ENCODE results near the gene GPR146.
A peak's percentile ranks its signal among the peaks of the same experiment; 100 is the strongest.
"Not testable (repeated sequence)": the region's sequence is repeated elsewhere in the genome, so short reads cannot be mapped to it uniquely, and the experiment has no call there.

Gene GPR146

GRCh38 chr7:1031716-1032455 lies 12.5 kb upstream of the GPR146 start:
- TF ChIP-seq OSR1 (CRISPR knock-in tag; IDR thresholded peaks at IDR 0.05), result no peak
- TF ChIP-seq TOX (CRISPR knock-in tag; IDR thresholded peaks at IDR 0.05; ENCODE audit: borderline replicate concordance), result no peak
- TF ChIP-seq SNAI2 (CRISPR knock-in tag; IDR thresholded peaks at IDR 0.05), result no peak
- no peak for ATAC-seq

GRCh38 chr7:1032536-1033181 lies 11.7 kb upstream of the GPR146 start:
- TF ChIP-seq CSDC2 (CRISPR knock-in tag; IDR thresholded peaks at IDR 0.05) (no peak), TCF4 (CRISPR knock-in tag; IDR thresholded peaks at IDR 0.05; ENCODE audit: borderline replicate concordance) (no peak), TSHZ2 (CRISPR knock-in tag; IDR thresholded peaks at IDR 0.05) (no peak), GLIS3 (CRISPR knock-in tag; IDR thresholded peaks at IDR 0.05) (no peak)
- TF ChIP-seq, protein P1, sequence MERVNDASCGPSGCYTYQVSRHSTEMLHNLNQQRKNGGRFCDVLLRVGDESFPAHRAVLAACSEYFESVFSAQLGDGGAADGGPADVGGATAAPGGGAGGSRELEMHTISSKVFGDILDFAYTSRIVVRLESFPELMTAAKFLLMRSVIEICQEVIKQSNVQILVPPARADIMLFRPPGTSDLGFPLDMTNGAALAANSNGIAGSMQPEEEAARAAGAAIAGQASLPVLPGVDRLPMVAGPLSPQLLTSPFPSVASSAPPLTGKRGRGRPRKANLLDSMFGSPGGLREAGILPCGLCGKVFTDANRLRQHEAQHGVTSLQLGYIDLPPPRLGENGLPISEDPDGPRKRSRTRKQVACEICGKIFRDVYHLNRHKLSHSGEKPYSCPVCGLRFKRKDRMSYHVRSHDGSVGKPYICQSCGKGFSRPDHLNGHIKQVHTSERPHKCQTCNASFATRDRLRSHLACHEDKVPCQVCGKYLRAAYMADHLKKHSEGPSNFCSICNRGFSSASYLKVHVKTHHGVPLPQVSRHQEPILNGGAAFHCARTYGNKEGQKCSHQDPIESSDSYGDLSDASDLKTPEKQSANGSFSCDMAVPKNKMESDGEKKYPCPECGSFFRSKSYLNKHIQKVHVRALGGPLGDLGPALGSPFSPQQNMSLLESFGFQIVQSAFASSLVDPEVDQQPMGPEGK (CRISPR knock-in tag; IDR thresholded peaks at IDR 0.05; ENCODE audit: borderline replicate concordance), result no peak
- ATAC-seq, result no peak

GRCh38 chr7:1033546-1034145 lies 10.7 kb upstream of the GPR146 start:
- TF ChIP-seq ZNF70 (CRISPR knock-in tag; IDR thresholded peaks at IDR 0.05), result no peak
- TF ChIP-seq ISL1 (CRISPR knock-in tag; IDR thresholded peaks at IDR 0.05), result no peak
- no peak for TF ChIP-seq ZNF8 (CRISPR knock-in tag; IDR thresholded peaks at IDR 0.05)
- TF ChIP-seq ZC3H10 (CRISPR knock-in tag; IDR thresholded peaks at IDR 0.05), result no peak
- no peak for TF ChIP-seq PPARA (CRISPR knock-in tag; IDR thresholded peaks at IDR 0.05; ENCODE audit: borderline replicate concordance)
- no peak for TF ChIP-seq ZNF565 (CRISPR knock-in tag; conservative IDR thresholded peaks at IDR 0.05; ENCODE audit: low read depth)
- no peak for TF ChIP-seq BACH2 (CRISPR knock-in tag; IDR thresholded peaks at IDR 0.05; ENCODE audit: borderline replicate concordance)
- no peak for ATAC-seq

DNA sequence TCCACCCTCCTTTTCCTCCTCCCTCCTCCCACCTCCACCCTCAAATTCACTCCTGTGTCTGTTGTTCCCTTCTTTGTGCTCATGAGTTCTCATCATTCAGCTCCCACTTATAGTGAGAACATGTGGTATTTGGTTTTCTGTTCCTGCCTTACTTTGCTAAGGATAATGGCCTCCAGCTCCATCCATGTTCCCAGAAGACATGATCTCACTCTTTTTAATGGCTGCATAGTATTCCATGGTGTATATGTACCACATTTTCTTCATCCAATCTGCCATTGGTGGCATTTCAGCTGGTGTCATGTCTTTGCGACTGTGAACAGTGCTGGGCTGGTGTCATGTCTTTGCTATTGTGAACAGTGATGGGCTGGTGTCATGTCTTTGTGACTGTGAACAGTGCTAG lies 9.6 kb upstream of the GPR146 start:
- not testable (repeated sequence) for ATAC-seq

DNA sequence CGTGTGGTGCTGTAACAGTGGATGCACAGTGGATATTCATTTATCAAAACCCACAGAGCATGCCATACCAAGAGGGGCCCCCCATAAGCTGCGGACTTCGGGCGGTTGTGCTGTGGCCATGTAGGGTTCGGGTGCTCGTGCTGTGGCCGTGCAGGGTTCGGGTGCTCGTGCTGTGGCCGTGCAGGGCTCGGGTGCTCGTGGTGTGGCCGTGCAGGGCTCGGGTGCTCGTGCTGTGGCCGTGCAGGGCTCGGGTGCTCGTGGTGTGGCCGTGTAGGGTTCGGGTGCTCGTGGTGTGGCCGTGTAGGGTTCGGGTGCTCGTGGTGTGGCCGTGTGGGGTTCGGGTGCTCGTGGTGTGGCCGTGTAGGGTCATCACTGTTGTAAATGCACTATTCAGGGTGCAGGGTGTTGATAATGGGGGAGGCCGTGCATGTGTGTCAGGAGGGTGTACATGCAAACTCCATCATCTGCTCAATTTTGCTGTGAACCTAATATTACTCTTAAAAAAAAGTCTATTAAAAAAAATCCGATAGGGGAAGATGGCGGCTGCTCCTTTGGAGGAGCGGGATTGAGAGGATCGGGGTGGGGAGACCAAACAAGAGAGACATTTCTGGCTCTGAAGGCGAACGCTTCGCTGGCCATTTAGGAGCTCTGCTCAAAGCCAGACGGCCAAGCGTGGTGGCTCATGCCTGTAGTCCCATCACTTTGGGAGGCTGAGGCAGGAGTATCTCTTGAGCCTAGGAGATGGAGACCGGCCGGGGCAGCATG lies 8.0 kb upstream of the GPR146 start:
- not testable (repeated sequence) for ATAC-seq

DNA sequence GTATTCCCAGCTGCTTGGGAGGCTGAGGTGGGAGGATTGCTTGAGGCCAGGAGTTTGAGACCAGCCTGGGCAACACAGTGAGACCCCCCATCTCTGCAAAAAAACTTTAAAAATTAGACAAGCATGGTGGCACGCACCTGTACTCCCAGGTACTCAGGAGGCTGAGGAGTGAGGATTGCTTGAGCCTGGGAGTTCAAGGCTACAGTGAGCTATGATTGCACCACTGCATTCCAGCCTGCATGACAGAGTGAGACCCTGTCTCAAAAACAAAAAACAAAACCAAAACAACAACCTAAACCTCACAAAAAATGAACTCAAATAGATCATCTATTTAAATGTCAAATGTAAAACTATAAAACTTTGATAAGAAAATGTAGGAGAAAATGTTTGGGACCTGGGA lies 4.1 kb upstream of the GPR146 start:
- ATAC-seq, result not testable (repeated sequence)

- ATAC-seq, result peak; percentile 40
- no peak for TF ChIP-seq ARNTL (CRISPR knock-in tag; IDR thresholded peaks at IDR 0.05; ENCODE audit: borderline replicate concordance, low read depth)
- no peak for TF ChIP-seq ZNF8 (CRISPR knock-in tag; IDR thresholded peaks at IDR 0.05)
- TF ChIP-seq ZC3H10 (CRISPR knock-in tag; IDR thresholded peaks at IDR 0.05), result no peak
- TF ChIP-seq OSR1 (CRISPR knock-in tag; IDR thresholded peaks at IDR 0.05), result no peak
- TF ChIP-seq, protein P2, sequence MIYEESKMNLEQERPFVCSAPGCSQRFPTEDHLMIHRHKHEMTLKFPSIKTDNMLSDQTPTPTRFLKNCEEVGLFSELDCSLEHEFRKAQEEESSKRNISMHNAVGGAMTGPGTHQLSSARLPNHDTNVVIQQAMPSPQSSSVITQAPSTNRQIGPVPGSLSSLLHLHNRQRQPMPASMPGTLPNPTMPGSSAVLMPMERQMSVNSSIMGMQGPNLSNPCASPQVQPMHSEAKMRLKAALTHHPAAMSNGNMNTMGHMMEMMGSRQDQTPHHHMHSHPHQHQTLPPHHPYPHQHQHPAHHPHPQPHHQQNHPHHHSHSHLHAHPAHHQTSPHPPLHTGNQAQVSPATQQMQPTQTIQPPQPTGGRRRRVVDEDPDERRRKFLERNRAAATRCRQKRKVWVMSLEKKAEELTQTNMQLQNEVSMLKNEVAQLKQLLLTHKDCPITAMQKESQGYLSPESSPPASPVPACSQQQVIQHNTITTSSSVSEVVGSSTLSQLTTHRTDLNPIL (CRISPR knock-in tag; IDR thresholded peaks at IDR 0.05; ENCODE audit: low read depth), result no peak
- no peak for TF ChIP-seq ZNF565 (CRISPR knock-in tag; conservative IDR thresholded peaks at IDR 0.05; ENCODE audit: low read depth)
- TF ChIP-seq CSRNP3 (CRISPR knock-in tag; IDR thresholded peaks at IDR 0.05), result no peak
- TF ChIP-seq, protein P3, sequence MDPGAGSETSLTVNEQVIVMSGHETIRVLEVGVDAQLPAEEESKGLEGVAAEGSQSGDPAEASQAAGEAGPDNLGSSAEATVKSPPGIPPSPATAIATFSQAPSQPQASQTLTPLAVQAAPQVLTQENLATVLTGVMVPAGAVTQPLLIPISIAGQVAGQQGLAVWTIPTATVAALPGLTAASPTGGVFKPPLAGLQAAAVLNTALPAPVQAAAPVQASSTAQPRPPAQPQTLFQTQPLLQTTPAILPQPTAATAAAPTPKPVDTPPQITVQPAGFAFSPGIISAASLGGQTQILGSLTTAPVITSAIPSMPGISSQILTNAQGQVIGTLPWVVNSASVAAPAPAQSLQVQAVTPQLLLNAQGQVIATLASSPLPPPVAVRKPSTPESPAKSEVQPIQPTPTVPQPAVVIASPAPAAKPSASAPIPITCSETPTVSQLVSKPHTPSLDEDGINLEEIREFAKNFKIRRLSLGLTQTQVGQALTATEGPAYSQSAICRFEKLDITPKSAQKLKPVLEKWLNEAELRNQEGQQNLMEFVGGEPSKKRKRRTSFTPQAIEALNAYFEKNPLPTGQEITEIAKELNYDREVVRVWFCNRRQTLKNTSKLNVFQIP (CRISPR knock-in tag; IDR thresholded peaks at IDR 0.05; ENCODE audit: borderline replicate concordance, low read depth), result no peak
- no peak for TF ChIP-seq ZFP3 (CRISPR knock-in tag; IDR thresholded peaks at IDR 0.05)
- peak; percentile 56; the same call in 1 of the 2 replicates for TF ChIP-seq TCF4 (CRISPR knock-in tag; IDR thresholded peaks at IDR 0.05; ENCODE audit: borderline replicate concordance)
- no peak for TF ChIP-seq SNAI2 (CRISPR knock-in tag; IDR thresholded peaks at IDR 0.05)
These were observed 3.6 kb upstream of the GPR146 start for GRCh38 chr7:1040790-1041189.
